ENCODE results near the gene GNL3. TPM values are rescaled to one million over a fixed set of nuclear protein-coding genes. Genes with fewer than 3 reads are reported as not detected.

The GNL3 gene
- total RNA-seq, 1 experiment from 2014 or later = 205 TPM

DNA sequence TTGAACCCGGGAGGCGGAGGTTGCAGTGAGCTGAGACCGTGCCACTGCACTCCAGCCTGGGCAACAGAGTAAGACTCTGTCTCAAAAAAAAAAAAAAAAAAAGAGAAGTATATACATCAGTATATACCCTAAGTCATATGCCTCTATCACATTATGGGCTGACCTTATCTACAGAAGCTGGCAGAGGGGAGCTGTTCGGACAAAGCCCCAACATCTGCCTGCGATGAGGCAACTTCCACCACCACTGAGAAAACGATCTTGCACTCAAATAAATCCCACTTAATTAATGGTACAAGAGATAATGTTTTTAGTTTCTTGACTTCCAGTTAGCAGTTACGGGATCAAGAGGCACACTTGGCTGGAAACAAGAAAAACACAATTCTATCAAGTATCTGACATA lies 17.5 kb downstream of the GNL3 start:
- H3K27me3 ChIP-seq (ENCODE audit: insufficient read depth, low read length) = no peaks in the 10 kb centered on the region
- DNase-seq (ENCODE audit: low read depth, low spot score) (no peak), ATAC-seq (no peak)
- no peaks in the 10 kb centered on the region for H4K20me1 ChIP-seq (ENCODE audit: insufficient read depth)
- H3K4me1 ChIP-seq (ENCODE audit: control insufficient read depth in 1 of 2, insufficient read depth in 2 of 2, low read length in 2 of 2) = peaks cover 10 to 12% of the 10 kb centered on the region in 2 experiments; a peak in 3 of 4 replicates
- RAD21 ChIA-PET (ENCODE audit: low non-redundant PET in 1 of 2, low total read pairs in 2 of 2, uncharacterized antibody in 2 of 2, unreplicated experiment in 2 of 2) = no interaction called here
- TF ChIP-seq ELF1 (IDR thresholded peaks at IDR 0.05; ENCODE audit: borderline replicate concordance, low read depth) (no peak), YY1 (IDR thresholded peaks at IDR 0.05; ENCODE audit: extremely low read depth, insufficient replicate concordance, low read depth, low read length) (no peak), POLR2A (IDR thresholded peaks at IDR 0.05; ENCODE audit: borderline replicate concordance, extremely low read depth, insufficient read depth, insufficient read length) (no peak), POLR2AphosphoS5 (IDR thresholded peaks at IDR 0.05; ENCODE audit: low read depth, low read length) (no peak), EZH2 (IDR thresholded peaks at IDR 0.05) (no peak), RAD21 (IDR thresholded peaks at IDR 0.05; ENCODE audit: low read depth) (no peak), ZFX (IDR thresholded peaks at IDR 0.05) (no peak), CEBPB (IDR thresholded peaks at IDR 0.05; ENCODE audit: low read depth) (no peak)
- TF ChIP-seq, protein P1, sequence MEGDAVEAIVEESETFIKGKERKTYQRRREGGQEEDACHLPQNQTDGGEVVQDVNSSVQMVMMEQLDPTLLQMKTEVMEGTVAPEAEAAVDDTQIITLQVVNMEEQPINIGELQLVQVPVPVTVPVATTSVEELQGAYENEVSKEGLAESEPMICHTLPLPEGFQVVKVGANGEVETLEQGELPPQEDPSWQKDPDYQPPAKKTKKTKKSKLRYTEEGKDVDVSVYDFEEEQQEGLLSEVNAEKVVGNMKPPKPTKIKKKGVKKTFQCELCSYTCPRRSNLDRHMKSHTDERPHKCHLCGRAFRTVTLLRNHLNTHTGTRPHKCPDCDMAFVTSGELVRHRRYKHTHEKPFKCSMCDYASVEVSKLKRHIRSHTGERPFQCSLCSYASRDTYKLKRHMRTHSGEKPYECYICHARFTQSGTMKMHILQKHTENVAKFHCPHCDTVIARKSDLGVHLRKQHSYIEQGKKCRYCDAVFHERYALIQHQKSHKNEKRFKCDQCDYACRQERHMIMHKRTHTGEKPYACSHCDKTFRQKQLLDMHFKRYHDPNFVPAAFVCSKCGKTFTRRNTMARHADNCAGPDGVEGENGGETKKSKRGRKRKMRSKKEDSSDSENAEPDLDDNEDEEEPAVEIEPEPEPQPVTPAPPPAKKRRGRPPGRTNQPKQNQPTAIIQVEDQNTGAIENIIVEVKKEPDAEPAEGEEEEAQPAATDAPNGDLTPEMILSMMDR (IDR thresholded peaks at IDR 0.05 in 2 of 3, conservative IDR thresholded peaks at IDR 0.05 in 1 of 3; ENCODE audit: borderline replicate concordance in 1 of 3, insufficient read depth in 1 of 3, low read depth in 2 of 3, low read length in 2 of 3) = no peak
- TF ChIP-seq, protein P2, sequence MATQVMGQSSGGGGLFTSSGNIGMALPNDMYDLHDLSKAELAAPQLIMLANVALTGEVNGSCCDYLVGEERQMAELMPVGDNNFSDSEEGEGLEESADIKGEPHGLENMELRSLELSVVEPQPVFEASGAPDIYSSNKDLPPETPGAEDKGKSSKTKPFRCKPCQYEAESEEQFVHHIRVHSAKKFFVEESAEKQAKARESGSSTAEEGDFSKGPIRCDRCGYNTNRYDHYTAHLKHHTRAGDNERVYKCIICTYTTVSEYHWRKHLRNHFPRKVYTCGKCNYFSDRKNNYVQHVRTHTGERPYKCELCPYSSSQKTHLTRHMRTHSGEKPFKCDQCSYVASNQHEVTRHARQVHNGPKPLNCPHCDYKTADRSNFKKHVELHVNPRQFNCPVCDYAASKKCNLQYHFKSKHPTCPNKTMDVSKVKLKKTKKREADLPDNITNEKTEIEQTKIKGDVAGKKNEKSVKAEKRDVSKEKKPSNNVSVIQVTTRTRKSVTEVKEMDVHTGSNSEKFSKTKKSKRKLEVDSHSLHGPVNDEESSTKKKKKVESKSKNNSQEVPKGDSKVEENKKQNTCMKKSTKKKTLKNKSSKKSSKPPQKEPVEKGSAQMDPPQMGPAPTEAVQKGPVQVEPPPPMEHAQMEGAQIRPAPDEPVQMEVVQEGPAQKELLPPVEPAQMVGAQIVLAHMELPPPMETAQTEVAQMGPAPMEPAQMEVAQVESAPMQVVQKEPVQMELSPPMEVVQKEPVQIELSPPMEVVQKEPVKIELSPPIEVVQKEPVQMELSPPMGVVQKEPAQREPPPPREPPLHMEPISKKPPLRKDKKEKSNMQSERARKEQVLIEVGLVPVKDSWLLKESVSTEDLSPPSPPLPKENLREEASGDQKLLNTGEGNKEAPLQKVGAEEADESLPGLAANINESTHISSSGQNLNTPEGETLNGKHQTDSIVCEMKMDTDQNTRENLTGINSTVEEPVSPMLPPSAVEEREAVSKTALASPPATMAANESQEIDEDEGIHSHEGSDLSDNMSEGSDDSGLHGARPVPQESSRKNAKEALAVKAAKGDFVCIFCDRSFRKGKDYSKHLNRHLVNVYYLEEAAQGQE (IDR thresholded peaks at IDR 0.05; ENCODE audit: low read depth) = no peak
- TF ChIP-seq, protein P3, sequence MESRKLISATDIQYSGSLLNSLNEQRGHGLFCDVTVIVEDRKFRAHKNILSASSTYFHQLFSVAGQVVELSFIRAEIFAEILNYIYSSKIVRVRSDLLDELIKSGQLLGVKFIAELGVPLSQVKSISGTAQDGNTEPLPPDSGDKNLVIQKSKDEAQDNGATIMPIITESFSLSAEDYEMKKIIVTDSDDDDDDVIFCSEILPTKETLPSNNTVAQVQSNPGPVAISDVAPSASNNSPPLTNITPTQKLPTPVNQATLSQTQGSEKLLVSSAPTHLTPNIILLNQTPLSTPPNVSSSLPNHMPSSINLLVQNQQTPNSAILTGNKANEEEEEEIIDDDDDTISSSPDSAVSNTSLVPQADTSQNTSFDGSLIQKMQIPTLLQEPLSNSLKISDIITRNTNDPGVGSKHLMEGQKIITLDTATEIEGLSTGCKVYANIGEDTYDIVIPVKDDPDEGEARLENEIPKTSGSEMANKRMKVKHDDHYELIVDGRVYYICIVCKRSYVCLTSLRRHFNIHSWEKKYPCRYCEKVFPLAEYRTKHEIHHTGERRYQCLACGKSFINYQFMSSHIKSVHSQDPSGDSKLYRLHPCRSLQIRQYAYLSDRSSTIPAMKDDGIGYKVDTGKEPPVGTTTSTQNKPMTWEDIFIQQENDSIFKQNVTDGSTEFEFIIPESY (IDR thresholded peaks at IDR 0.05; ENCODE audit: extremely low read depth, insufficient replicate concordance, low read length) = no peak
- TF ChIP-seq, protein P4, sequence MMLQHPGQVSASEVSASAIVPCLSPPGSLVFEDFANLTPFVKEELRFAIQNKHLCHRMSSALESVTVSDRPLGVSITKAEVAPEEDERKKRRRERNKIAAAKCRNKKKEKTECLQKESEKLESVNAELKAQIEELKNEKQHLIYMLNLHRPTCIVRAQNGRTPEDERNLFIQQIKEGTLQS (IDR thresholded peaks at IDR 0.05) = no peak
- TF ChIP-seq, protein P5, sequence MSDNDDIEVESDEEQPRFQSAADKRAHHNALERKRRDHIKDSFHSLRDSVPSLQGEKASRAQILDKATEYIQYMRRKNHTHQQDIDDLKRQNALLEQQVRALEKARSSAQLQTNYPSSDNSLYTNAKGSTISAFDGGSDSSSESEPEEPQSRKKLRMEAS (IDR thresholded peaks at IDR 0.05) = no peak
- H3K4me3 ChIP-seq (replicated peaks in 1 of 2; ENCODE audit: low read depth in 1 of 2, low read length in 2 of 2) = no peak overlapping the region
- peaks cover 3 to 10% of the 10 kb centered on the region in 2 experiments; a peak in 2 of 4 replicates for H3K36me3 ChIP-seq (ENCODE audit: control insufficient read depth in 1 of 2, insufficient read depth in 2 of 2, low read length in 2 of 2)
- peaks cover 57% of the 10 kb centered on the region for H3K79me2 ChIP-seq (ENCODE audit: insufficient read depth, low read length)
- H3K9me2 ChIP-seq (ENCODE audit: insufficient read depth) = no peaks in the 10 kb centered on the region
- H3K4me2 ChIP-seq (ENCODE audit: low read length) = no peak overlapping the region
- no peaks in the 10 kb centered on the region for H3K9me3 ChIP-seq (ENCODE audit: control insufficient read depth in 1 of 2, insufficient read depth in 1 of 2, low read depth in 1 of 2, low read length in 2 of 2)
- intact Hi-C loops (cut with micrococcal nuclease) = no loop called here
- H3K27ac ChIP-seq (ENCODE audit: low read depth, low read length) = no peak overlapping the region
- no peak overlapping the region for H3K9ac ChIP-seq (ENCODE audit: low read length)
- BruUV-seq (replicated peaks) = no TSS peak
- no peak overlapping the region for H2AFZ ChIP-seq (ENCODE audit: low read depth, low read length, poor library complexity, severe bottlenecking)
- CTCF ChIA-PET = no interaction called here
- POLR2A ChIA-PET = no interaction called here

Data from HCT116 (cell line).